Measurements from ENCODE around the gene ANGPTL8. TPM values are rescaled to one million over a fixed set of nuclear protein-coding genes. Genes with fewer than 3 reads are reported as not detected.

ANGPTL8 gene
- total RNA-seq, 1 donor from 2014 or later: 0.25 TPM

- no peak for TF ChIP-seq CTCF (IDR thresholded peaks at IDR 0.05; ENCODE audit: unreplicated experiment)
- DNase-seq (ENCODE audit: low spot score in 2 of 2, unreplicated experiment in 2 of 2): no peak
- Mint-ChIP-seq H3K4me3 (peak overlapping the region; percentile 41), H3K36me3 (peaks cover 14% of the 10 kb centered on the region), H3K27ac (peak overlapping the region; percentile 73), H3K27me3 (ENCODE audit: low read depth) (no peaks in the 10 kb centered on the region), H3K4me1 (peaks cover 11% of the 10 kb centered on the region), H3K9me3 (no peaks in the 10 kb centered on the region)
Measured at GRCh38 chr19:11194173-11194572, 45.2 kb upstream of the ANGPTL8 start.

DNA sequence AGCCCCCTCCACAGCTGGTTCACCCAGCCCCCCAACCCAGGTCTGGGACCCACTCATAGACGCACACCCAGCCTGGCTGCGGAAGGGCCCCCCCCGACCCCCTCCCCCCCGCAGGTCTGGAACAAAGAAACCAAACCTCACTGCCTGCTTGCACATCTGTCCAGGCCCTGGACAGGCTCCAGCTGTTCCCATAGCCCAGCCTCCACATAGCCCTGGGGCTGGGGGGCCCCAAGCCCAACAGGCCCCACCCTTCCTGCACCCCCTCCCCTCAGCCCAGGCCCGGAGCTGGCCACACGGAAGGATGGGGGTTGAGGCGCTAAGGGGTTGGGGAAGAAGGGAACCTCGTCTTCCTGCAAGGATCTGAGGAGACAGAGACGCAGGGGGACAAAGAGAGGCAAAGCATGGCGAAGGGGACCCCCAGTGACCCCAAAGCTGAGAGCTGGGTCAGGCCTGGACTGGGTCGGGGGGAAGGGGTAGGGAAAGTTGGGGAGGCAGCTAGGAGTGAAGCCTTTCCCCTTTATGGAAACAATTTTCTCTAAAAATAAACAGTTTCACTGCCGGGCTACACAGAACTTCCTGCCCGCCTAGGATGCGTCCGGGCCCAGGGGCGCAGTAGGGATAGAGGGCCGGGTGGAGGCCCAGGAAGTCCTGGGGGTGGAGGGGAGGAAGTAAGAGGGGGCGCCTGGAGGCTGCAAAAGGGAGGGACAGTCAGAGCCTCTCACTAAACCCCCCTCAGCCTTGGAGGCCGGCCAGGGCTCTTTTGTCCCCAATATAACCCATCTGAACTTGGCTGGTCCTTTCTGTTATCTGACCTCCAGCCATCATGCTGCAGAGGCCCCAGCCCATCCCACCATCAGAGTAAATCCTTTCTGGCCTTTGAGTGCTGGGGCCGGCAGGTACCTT lies 44.5 kb upstream of the ANGPTL8 start:
- Mint-ChIP-seq H3K27me3 (ENCODE audit: low read depth) (no peaks in the 10 kb centered on the region), H3K4me3 (peak overlapping the region; percentile 76), H3K4me1 (peaks cover 7% of the 10 kb centered on the region), H3K27ac (peak overlapping the region; percentile 71), H3K36me3 (peaks cover 14% of the 10 kb centered on the region), H3K9me3 (no peaks in the 10 kb centered on the region)
- no peak for TF ChIP-seq CTCF (IDR thresholded peaks at IDR 0.05; ENCODE audit: unreplicated experiment)
- DNase-seq (ENCODE audit: low spot score in 2 of 2, unreplicated experiment in 2 of 2): no peak

DNA sequence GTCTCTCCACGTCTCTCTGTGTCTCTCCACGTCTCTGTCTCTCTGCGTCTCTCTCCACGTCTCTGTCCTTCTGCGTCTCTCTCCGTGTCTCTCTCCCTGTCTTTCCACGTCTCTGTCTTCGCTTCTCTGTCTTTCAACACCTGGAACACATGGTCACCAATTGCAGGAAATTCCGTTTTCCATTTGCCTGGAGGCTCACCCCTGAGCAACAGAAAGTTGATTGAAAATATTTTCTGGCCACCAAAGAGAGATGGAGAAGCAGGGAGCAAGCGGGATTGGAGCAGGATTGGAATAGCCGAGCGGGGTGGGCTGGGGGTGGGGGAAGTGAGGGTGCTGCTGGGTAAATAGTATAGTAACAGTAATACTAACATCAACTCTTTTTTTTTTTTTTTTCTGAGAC lies 43.7 kb upstream of the ANGPTL8 start:
- peak overlapping the region; percentile 28 for H3K27ac Mint-ChIP-seq
- peaks cover 9% of the 10 kb centered on the region for H3K36me3 Mint-ChIP-seq
- H3K27me3 Mint-ChIP-seq (ENCODE audit: low read depth): no peaks in the 10 kb centered on the region
- DNase-seq (ENCODE audit: low spot score in 2 of 2, unreplicated experiment in 2 of 2): no peak
- no peak for TF ChIP-seq CTCF (IDR thresholded peaks at IDR 0.05; ENCODE audit: unreplicated experiment)
- H3K4me1 Mint-ChIP-seq: peaks cover 7% of the 10 kb centered on the region
- H3K9me3 Mint-ChIP-seq: no peaks in the 10 kb centered on the region
- H3K4me3 Mint-ChIP-seq: peak overlapping the region; percentile 76

GRCh38 chr19:11196406-11197287 lies 42.8 kb upstream of the ANGPTL8 start:
- peaks cover 7% of the 10 kb centered on the region for H3K4me1 Mint-ChIP-seq
- H3K27ac Mint-ChIP-seq: peak overlapping the region; percentile 25
- H3K27me3 Mint-ChIP-seq (ENCODE audit: low read depth): no peaks in the 10 kb centered on the region
- H3K4me3 Mint-ChIP-seq: peak overlapping the region; percentile 76
- peaks cover 7% of the 10 kb centered on the region for H3K36me3 Mint-ChIP-seq
- TF ChIP-seq CTCF (IDR thresholded peaks at IDR 0.05; ENCODE audit: unreplicated experiment): no peak
- H3K9me3 Mint-ChIP-seq: no peaks in the 10 kb centered on the region
- DNase-seq (ENCODE audit: low spot score in 2 of 2, unreplicated experiment in 2 of 2): peak in 1 of 2 experiments; percentile 53

DNA sequence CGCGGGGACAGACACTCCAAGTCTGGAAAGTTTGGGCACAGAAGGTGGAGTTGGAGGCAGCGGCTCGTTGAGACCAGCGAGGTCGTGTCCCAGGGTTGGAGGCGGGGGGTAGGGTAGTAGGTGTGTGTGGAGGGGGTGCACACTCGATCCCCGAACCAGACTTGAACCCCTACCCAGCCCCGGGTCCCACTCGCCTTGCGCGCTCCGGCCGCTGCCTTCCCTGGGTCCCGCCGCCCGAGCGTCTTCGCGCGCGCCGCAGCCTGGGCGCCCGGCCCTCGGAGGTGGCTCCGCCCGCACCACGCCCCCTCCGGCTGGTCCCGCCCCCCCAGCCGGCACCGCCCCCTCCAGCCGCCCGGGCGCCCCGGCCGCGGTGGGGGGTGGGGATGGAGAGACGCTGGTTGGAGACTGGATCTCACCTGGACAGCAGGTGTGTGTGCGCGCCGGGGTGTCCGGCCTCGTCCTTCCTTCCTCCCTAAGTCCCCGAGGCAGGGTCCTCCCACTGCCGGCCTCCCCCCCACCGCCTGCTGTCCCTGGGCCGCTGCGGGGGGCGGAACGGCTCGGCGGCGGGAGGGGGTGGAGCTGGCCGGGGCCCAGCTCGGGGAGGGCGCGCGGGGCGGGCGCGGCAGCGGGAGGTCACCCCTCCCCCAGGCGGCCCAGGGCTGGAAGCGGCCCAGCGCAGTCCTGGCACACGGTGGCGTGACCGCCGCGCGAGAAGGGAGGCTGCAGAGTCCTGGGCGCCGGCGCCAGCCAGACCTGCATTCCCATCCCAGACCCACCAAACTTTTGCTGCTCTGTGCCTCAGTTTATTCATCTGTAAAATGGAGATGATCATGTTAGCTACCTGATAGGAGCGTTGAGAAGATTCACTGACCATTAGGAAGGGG lies 41.9 kb upstream of the ANGPTL8 start, which contains the start of gene KANK2:
KANK2 (minus strand) TSS at position 255 of the 884 bp plus-strand sequence. CDS start 3,034 bp downstream, outside the sequence.
- DNase-seq (ENCODE audit: low spot score in 2 of 2, unreplicated experiment in 2 of 2): peak; percentile 76 to 90
- no peaks in the 10 kb centered on the region for H3K9me3 Mint-ChIP-seq
- peak within 1 kb of the TSS; percentile 76 for H3K4me3 Mint-ChIP-seq
- no peak for TF ChIP-seq CTCF (IDR thresholded peaks at IDR 0.05; ENCODE audit: unreplicated experiment)
- H3K27me3 Mint-ChIP-seq (ENCODE audit: low read depth): no peaks in the 10 kb centered on the region
- peaks cover 7% of the 10 kb centered on the region for H3K4me1 Mint-ChIP-seq
- H3K27ac Mint-ChIP-seq: peak within 1 kb of the TSS; percentile 66
- peaks cover 2% of the 10 kb centered on the region for H3K36me3 Mint-ChIP-seq

Measured in mesothelial cell of epicardium (in vitro differentiated cells).